Measurements from ENCODE around the gene WWOX. TPM values are rescaled to one million over a fixed set of nuclear protein-coding genes. Genes with fewer than 3 reads are reported as not detected.

Gene WWOX
- total RNA-seq, 1 experiment from 2014 or later, result 35.6 TPM

DNA sequence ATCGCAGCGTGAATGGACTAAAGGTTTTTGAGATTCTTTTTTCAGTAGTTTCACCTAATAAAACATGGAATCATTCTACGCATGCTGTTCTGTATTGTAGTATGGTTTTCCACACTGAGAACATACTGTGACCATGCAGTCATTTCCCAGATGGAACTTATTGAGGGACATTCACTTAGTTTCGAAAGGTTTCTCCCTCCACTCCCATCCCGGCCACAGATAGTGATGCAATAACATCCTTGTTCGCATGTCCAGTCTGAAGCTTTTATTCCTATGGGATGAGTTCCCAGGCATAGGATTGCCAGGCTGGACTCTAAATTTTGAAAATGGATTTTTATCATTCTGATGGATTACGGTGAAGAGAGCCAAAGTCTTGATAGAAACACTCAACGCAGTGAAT lies 420.4 kb downstream of the WWOX start:
- POLR2A ChIA-PET (ENCODE audit: unreplicated experiment), result no interaction called here
- H2AFZ ChIP-seq, result no peak overlapping the region
- no peaks in the 10 kb centered on the region for H4K20me1 ChIP-seq (ENCODE audit: insufficient read depth)
- TF ChIP-seq EZH2 (IDR thresholded peaks at IDR 0.05; ENCODE audit: low read depth), result no peak
- TF ChIP-seq, protein P1, sequence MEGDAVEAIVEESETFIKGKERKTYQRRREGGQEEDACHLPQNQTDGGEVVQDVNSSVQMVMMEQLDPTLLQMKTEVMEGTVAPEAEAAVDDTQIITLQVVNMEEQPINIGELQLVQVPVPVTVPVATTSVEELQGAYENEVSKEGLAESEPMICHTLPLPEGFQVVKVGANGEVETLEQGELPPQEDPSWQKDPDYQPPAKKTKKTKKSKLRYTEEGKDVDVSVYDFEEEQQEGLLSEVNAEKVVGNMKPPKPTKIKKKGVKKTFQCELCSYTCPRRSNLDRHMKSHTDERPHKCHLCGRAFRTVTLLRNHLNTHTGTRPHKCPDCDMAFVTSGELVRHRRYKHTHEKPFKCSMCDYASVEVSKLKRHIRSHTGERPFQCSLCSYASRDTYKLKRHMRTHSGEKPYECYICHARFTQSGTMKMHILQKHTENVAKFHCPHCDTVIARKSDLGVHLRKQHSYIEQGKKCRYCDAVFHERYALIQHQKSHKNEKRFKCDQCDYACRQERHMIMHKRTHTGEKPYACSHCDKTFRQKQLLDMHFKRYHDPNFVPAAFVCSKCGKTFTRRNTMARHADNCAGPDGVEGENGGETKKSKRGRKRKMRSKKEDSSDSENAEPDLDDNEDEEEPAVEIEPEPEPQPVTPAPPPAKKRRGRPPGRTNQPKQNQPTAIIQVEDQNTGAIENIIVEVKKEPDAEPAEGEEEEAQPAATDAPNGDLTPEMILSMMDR (conservative IDR thresholded peaks at IDR 0.05), result no peak
- no peaks in the 10 kb centered on the region for H3K27me3 ChIP-seq (ENCODE audit: insufficient read depth, low read depth)
- no peaks in the 10 kb centered on the region for H3K9me3 ChIP-seq (ENCODE audit: insufficient read depth, low read depth)
- no peaks in the 10 kb centered on the region for H3K4me1 ChIP-seq (replicated peaks; ENCODE audit: insufficient read depth)
- intact Hi-C loops (cut with micrococcal nuclease; ENCODE audit: unreplicated experiment), result no loop called here
- no TSS peak for BruUV-seq (replicated peaks)
- H3K27ac ChIP-seq, result no peak overlapping the region
- no peaks in the 10 kb centered on the region for H3K79me2 ChIP-seq (ENCODE audit: low read depth)
- H3F3A ChIP-seq (ENCODE audit: insufficient read depth, low read depth), result no peaks in the 10 kb centered on the region
- H3K4me3 ChIP-seq, result no peak overlapping the region
- H3K4me2 ChIP-seq, result no peak overlapping the region
- no peaks in the 10 kb centered on the region for H3K36me3 ChIP-seq (ENCODE audit: low read depth)
- no peak for DNase-seq
- no peaks in the 10 kb centered on the region for H3K9me2 ChIP-seq (ENCODE audit: insufficient read depth)
- CTCF ChIA-PET, result no interaction called here

GRCh38 chr16:78520470-78520869 lies 421.0 kb downstream of the WWOX start:
- H3K27ac ChIP-seq, result no peak overlapping the region
- H3K4me2 ChIP-seq, result no peak overlapping the region
- H3K9me2 ChIP-seq (ENCODE audit: insufficient read depth), result no peaks in the 10 kb centered on the region
- no peaks in the 10 kb centered on the region for H3K9me3 ChIP-seq (ENCODE audit: insufficient read depth, low read depth)
- H3K4me3 ChIP-seq, result no peak overlapping the region
- no peaks in the 10 kb centered on the region for H3K27me3 ChIP-seq (ENCODE audit: insufficient read depth, low read depth)
- no peaks in the 10 kb centered on the region for H4K20me1 ChIP-seq (ENCODE audit: insufficient read depth)
- CTCF ChIA-PET, result no interaction called here
- H3K79me2 ChIP-seq (ENCODE audit: low read depth), result no peaks in the 10 kb centered on the region
- H3K4me1 ChIP-seq (replicated peaks; ENCODE audit: insufficient read depth), result no peaks in the 10 kb centered on the region
- no peak for TF ChIP-seq EZH2 (IDR thresholded peaks at IDR 0.05; ENCODE audit: low read depth)
- TF ChIP-seq, protein P1 (conservative IDR thresholded peaks at IDR 0.05), result no peak
- H2AFZ ChIP-seq, result no peak overlapping the region
- POLR2A ChIA-PET (ENCODE audit: unreplicated experiment), result no interaction called here
- intact Hi-C loops (cut with micrococcal nuclease; ENCODE audit: unreplicated experiment), result no loop called here
- no TSS peak for BruUV-seq (replicated peaks)
- H3F3A ChIP-seq (ENCODE audit: insufficient read depth, low read depth), result no peaks in the 10 kb centered on the region
- no peak for DNase-seq
- no peaks in the 10 kb centered on the region for H3K36me3 ChIP-seq (ENCODE audit: low read depth)

GRCh38 chr16:78522327-78522726 lies 422.9 kb downstream of the WWOX start:
- intact Hi-C loops (cut with micrococcal nuclease; ENCODE audit: unreplicated experiment), result no loop called here
- TF ChIP-seq, protein P1 (conservative IDR thresholded peaks at IDR 0.05), result no peak
- BruUV-seq (replicated peaks), result no TSS peak
- Histone ChIP-seq H2AFZ (no peak overlapping the region), H3K27ac (no peak overlapping the region), H3K9me2 (ENCODE audit: insufficient read depth) (no peaks in the 10 kb centered on the region), H3K27me3 (ENCODE audit: insufficient read depth, low read depth) (no peaks in the 10 kb centered on the region), H4K20me1 (ENCODE audit: insufficient read depth) (no peaks in the 10 kb centered on the region), H3K4me3 (no peak overlapping the region), H3F3A (ENCODE audit: insufficient read depth, low read depth) (no peaks in the 10 kb centered on the region), H3K79me2 (ENCODE audit: low read depth) (no peaks in the 10 kb centered on the region), H3K4me2 (no peak overlapping the region), H3K36me3 (ENCODE audit: low read depth) (no peaks in the 10 kb centered on the region), H3K4me1 (replicated peaks; ENCODE audit: insufficient read depth) (no peaks in the 10 kb centered on the region), H3K9me3 (ENCODE audit: insufficient read depth, low read depth) (no peaks in the 10 kb centered on the region)
- ChIA-PET CTCF (no interaction called here), POLR2A (ENCODE audit: unreplicated experiment) (no interaction called here)
- DNase-seq, result no peak

Measured in PC-9 (cell line).